WERI-Rb-1 (cell line): ENCODE measurements around the gene RAP2A.

Experiments
- DNase-seq: peaks from one replicate; pipeline ENCODE4 v3.0.0-alpha.2; 2020
- H3K27ac ChIP-seq: fragments of 250-450 bp; sonication (Bioruptor Pico); 2 replicates; pipeline ENCODE4 v1.5.1; 2020; ENCODE audit warnings: mild to moderate bottlenecking, moderate library complexity
- H3K27me3 ChIP-seq: fragments of 250-450 bp; sonication (Bioruptor Pico); 2 replicates; pipeline ENCODE4 v1.5.1; 2021; ENCODE audit warnings: mild to moderate bottlenecking, low read depth, moderate library complexity; ENCODE audit not compliant: insufficient read depth, severe bottlenecking
- H3K36me3 ChIP-seq: fragments of 250-450 bp; sonication (Bioruptor Pico); 2 replicates; pipeline ENCODE4 v1.5.1; 2020; ENCODE audit warnings: mild to moderate bottlenecking, moderate library complexity
- H3K4me3 ChIP-seq: 2 replicates; pipeline ENCODE4 v1.5.1; 2011; ENCODE audit warnings: low read depth, mild to moderate bottlenecking, control low read depth, low read length
- H3K9me3 ChIP-seq: fragments of 250-450 bp; sonication (Bioruptor Pico); 2 replicates; pipeline ENCODE4 v1.5.1; 2021; ENCODE audit warnings: mild to moderate bottlenecking, moderate library complexity; ENCODE audit not compliant: severe bottlenecking
- TF ChIP-seq, protein P1 (sequence below): IDR thresholded peaks from 2 replicates; pipeline ENCODE4 v1.5.1; 2011; ENCODE audit warnings: low read depth, mild to moderate bottlenecking, control low read depth, inconsistent platforms, low read length

Gene RAP2A

GRCh38 chr13:97395447-97396136 lies 38.4 kb upstream of the RAP2A start:
- TF ChIP-seq, protein P1, sequence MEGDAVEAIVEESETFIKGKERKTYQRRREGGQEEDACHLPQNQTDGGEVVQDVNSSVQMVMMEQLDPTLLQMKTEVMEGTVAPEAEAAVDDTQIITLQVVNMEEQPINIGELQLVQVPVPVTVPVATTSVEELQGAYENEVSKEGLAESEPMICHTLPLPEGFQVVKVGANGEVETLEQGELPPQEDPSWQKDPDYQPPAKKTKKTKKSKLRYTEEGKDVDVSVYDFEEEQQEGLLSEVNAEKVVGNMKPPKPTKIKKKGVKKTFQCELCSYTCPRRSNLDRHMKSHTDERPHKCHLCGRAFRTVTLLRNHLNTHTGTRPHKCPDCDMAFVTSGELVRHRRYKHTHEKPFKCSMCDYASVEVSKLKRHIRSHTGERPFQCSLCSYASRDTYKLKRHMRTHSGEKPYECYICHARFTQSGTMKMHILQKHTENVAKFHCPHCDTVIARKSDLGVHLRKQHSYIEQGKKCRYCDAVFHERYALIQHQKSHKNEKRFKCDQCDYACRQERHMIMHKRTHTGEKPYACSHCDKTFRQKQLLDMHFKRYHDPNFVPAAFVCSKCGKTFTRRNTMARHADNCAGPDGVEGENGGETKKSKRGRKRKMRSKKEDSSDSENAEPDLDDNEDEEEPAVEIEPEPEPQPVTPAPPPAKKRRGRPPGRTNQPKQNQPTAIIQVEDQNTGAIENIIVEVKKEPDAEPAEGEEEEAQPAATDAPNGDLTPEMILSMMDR: no peak
- H3K4me3 ChIP-seq: no peak overlapping the region
- no peaks in the 10 kb centered on the region for H3K36me3 ChIP-seq
- DNase-seq: no peak
- H3K9me3 ChIP-seq: no peaks in the 10 kb centered on the region
- no peaks in the 10 kb centered on the region for H3K27me3 ChIP-seq
- H3K27ac ChIP-seq: no peak overlapping the region

DNA sequence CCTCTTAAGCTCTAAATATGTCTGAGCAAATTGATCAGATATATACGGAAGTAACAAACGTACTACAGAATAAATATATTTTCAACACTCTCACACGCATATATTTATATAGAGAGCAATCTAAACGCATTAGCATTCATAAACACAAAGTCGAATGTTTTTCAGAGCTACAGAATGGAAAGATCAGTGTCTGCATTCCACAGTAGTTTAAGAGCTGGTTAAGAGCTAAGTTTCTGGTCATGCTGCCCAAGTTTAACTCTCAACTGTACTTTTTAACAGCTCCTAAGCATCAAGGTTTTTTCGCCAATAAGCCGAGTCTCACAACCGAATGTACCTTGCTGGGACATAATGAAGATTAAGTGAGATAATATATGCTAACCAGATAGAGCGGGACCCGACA lies 36.7 kb upstream of the RAP2A start:
- H3K9me3 ChIP-seq: peaks cover 2% of the 10 kb centered on the region
- no peaks in the 10 kb centered on the region for H3K27me3 ChIP-seq
- H3K4me3 ChIP-seq: no peak overlapping the region
- TF ChIP-seq, protein P1: no peak
- no peak for DNase-seq
- no peak overlapping the region for H3K27ac ChIP-seq
- no peaks in the 10 kb centered on the region for H3K36me3 ChIP-seq

DNA sequence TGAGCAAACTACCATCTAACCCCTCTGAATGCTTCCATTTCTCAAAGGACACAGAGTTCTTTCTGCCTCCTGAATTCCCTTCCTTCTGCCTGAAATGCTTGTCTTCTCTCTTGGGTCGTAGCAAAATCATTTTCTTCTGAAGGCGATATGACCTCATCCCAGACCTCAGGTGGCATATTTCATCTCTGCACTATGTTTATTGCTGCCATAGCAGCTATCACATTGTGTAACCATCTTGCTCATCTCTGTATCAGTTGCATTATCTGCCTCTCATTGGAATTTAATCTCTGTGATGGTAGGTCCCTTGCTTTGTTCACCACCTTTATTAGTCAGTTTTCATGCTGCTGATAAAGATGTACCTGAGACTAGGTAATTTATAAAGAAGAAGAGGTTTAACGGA lies 32.5 kb upstream of the RAP2A start:
- H3K4me3 ChIP-seq: no peak overlapping the region
- peaks cover 2% of the 10 kb centered on the region for H3K9me3 ChIP-seq
- H3K36me3 ChIP-seq: no peaks in the 10 kb centered on the region
- H3K27ac ChIP-seq: no peak overlapping the region
- no peaks in the 10 kb centered on the region for H3K27me3 ChIP-seq
- TF ChIP-seq, protein P1: no peak
- no peak for DNase-seq

GRCh38 chr13:97403893-97404750 lies 29.8 kb upstream of the RAP2A start:
- TF ChIP-seq, protein P1: no peak
- no peak overlapping the region for H3K27ac ChIP-seq
- no peaks in the 10 kb centered on the region for H3K27me3 ChIP-seq
- H3K9me3 ChIP-seq: peaks cover 2% of the 10 kb centered on the region
- no peaks in the 10 kb centered on the region for H3K36me3 ChIP-seq
- DNase-seq: no peak
- no peak overlapping the region for H3K4me3 ChIP-seq

GRCh38 chr13:97407540-97407939 lies 26.4 kb upstream of the RAP2A start:
- Histone ChIP-seq H3K9me3 (no peaks in the 10 kb centered on the region), H3K27ac (no peak overlapping the region), H3K4me3 (no peak overlapping the region), H3K36me3 (no peaks in the 10 kb centered on the region), H3K27me3 (no peaks in the 10 kb centered on the region)
- TF ChIP-seq, protein P1: no peak
- no peak for DNase-seq
